GM21360 (cell line): ENCODE results near the gene NTSR1.

Experiments used
- ATAC-seq: cut with Tn5 transposase; IDR thresholded peaks from one replicate; pipeline ENCODE4 v1.9.1; 2021; ENCODE audit warnings: mild to moderate bottlenecking, moderate library complexity; ENCODE audit not compliant: unreplicated experiment

Gene NTSR1

DNA sequence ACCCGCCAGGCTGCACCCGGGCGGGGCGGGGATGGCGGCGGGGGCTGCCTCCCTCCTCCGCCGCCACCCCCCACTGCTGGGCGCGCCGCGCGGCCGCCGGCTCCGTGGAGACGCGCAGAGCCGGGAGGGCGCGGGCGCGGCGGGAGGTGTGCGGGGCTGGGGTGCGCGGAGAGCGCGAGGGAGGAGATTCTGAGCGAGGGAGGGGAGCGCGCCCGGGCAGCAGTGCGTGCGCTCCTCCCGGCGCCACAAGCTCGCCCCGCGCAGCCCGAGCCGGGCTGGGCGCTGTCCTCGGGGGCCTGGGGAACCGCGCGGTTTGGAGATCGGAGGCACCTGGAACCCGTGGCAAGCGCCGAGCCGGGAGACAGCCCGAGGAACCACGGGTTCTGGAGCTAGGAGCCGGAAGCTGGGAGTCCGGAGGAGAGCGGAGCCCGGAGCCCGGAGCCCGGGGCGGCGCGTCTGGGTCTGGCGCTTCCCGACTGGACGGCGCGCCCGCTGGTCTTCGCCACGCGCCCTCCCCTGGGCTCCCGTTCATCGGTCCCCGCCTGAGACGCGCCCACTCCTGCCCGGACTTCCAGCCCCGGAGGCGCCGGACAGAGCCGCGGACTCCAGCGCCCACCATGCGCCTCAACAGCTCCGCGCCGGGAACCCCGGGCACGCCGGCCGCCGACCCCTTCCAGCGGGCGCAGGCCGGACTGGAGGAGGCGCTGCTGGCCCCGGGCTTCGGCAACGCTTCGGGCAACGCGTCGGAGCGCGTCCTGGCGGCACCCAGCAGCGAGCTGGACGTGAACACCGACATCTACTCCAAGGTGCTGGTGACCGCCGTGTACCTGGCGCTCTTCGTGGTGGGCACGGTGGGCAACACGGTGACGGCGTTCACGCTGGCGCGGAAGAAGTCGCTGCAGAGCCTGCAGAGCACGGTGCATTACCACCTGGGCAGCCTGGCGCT lies at the start of gene NTSR1:
NTSR1 (plus strand) TSS at position 246 of the 946 bp plus-strand sequence; CDS start at position 618, 372 bp downstream.
- no peak for ATAC-seq

DNA sequence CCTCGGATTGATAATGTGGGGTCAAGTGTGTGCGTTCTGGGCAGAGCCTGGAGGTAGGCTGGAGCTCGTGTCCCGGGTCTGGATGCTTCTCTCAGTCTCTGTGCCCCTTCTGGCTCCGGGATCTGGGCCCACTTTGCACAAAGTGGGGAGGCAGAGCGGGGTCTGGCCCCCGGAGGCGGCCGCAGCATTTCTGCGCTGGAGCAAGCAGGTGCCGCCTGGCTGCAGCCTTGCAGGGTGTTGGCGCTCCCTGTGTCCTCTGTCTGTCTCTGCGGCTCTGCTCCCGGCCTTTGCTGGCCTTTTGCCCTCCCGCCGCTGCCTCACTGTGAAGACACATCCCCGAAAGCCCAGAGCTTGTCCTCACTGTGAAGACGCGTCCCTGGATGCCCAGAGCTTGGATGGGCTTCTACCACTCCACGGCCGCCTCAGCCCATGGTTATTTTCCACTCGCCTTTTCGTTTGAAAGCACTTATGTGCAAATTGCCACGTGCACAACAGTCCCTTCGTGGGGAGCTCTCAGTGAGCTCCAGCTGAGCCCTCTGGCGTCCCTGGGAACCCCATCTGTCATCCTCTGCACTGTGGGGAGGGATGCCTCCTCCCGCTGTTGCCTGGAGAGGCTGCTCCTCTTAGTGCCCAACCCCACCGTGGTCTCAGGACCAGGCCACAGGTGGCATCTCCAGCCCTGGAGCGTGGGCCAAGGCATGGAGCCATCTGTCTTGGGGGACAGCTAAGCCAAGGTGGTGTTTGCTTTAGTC lies 49.0 kb upstream of the NTSR1 start:
- no peak for ATAC-seq

DNA sequence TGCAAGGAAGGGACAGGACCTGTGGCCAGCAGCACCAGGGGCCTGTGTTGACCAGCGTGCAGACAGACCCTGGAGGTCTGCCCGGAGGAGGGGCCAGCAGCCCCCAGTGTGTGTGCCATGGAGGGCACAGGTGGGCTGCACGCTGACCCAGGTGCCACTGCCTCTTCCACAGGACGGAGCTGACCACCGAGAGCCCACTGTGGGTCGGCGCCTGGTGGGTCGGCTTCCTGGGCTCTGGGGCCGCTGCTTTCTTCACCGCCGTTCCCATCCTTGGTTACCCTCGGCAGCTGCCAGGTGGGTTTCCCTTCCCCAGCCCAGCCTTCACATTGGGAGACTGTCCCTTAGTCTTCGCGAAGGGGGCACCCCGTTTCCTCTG lies 48.4 kb upstream of the NTSR1 start:
- no peak for ATAC-seq

DNA sequence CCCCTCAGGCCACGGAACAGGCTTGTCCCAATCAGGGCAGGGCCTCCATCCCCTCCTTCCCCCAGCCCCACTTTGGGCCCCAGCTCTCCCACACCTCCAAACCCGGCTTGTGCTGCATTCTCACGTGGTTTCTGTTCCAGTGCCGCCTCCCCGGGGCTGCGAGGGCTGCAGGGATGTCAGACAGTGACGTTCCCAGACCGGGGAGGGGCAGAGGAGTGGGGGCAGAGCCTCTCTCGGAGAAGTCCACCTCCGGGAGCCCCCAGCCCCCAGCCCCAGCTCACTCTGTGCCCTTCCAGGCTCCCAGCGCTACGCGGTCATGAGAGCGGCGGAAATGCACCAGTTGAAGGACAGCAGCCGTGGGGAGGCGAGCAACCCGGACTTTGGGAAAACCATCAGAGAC lies 47.9 kb upstream of the NTSR1 start:
- no peak for ATAC-seq

DNA sequence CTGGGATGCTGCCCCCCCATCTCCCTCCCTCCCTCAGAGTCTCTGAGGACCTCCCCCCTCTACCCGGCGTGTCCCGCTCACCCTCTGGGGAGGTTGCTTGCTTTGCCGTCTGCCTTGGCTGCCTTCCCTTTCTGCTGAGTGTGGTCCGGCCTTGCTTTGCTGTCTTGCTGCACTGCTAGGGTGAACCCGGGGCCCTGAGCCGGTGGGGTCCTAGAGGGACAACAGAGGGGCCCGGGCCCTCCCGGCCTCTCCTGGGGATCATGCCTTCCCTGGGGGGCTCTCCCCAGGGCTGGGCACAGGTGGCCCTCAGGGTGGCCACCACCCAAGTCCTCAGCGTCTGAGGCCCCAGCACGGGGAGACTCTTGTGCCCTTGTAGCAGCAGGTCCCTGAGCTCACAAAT lies 47.0 kb upstream of the NTSR1 start:
- ATAC-seq: no peak

DNA sequence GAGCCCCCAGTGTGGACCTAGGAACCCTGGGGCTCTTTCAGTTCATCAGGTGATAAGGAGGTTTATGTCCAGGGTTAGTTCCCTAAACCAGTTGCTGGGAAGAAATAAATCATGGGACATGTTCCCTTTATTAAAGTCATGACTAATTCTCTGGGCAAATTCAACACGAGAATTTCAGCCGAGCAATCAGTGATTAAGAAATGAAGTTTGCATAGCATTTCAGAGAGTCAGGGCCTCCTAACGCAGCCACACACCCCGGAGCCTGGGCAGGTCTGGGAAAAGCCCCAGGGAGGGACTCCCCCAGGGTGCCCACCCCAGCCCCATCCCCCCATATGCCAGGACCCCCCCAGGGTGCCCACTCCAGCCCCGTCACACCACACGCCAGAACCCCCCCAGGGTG lies 46.2 kb upstream of the NTSR1 start:
- no peak for ATAC-seq

DNA sequence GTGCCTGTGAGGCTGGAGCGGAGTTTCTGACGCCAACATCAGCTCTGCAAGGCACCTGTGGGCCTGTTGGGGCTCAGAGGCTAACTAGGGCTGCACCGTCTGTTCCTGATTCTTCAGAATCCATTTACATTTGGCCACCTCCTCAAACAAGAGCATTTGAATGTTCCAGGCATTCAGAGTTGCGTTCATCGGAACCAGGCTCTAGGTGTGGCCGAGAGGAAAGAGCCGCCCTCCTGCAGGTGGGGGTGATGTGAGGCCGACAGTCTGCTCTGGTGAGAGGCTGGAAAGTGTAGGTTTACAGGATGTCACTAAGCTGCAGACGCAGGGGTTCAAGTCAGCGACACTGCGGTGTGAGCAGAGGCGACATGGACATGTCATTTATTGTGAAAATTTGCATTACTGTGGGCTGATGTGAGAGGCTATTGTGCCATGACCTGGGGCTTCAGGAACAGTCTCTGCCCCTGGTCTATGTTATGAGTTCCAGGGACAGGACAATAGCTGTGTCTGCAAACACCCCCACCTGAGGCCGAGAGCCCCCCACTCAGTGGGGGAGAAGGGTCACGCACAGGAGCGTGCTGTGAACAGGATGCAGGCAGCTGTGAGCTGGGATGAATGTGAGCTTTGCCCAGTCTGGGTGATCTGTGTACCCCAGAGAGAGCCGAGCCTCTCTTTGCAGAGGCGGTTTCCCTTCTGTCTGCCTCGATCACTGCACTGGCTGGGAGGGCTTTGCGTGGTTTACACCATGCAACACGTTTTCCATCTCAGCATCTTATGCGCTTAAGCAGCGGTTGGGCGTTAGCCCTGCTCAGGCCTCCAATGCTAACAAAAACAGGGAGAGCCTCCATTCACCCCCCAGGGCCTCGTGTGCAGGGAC lies 45.3 kb upstream of the NTSR1 start:
- no peak for ATAC-seq

DNA sequence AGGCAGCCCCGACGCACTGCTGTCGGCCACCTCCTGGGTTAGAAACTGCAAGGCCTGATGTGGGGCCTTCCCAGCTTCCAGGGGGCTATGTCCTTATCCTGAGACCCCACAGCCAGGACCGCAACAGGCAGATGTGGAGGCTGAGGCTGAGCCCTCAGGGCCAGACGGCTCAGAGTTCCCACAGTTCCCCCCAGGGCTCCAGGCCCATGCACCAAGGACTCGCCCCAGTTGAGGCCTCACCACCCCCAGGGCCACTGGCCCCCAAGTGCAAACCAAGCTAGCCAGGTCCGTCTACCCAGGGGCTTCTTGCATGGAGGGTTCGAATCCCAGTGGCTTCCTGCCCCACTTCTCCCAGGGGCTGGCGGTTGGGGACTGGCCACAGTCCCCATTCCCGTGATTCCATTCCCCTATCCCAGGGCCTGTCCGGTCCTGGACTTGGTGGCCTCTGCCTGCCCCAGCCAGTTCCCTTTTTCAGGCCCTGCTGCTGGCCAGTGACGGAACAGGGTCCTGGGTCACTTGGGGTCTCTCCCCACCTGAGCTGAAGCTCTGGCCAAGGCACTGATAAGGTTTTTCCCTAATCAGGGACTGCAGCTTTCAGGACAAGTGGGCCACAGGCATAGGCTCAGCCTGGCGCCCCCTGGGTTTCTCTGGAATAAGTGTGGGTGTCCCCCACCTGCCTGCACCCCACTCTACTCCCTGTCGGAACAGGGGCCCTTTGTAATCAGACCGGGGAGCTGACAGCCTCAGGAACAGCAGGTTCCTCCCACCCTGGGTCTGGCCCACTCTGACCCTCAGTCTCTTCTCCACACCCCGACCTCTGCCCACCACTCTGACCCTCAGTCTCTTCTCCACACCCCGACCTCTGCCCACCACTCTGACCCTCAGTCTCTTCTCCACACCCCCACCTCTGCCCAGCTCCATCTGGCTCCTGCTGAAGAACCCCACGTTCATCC lies 44.3 kb upstream of the NTSR1 start:
- ATAC-seq: no peak

DNA sequence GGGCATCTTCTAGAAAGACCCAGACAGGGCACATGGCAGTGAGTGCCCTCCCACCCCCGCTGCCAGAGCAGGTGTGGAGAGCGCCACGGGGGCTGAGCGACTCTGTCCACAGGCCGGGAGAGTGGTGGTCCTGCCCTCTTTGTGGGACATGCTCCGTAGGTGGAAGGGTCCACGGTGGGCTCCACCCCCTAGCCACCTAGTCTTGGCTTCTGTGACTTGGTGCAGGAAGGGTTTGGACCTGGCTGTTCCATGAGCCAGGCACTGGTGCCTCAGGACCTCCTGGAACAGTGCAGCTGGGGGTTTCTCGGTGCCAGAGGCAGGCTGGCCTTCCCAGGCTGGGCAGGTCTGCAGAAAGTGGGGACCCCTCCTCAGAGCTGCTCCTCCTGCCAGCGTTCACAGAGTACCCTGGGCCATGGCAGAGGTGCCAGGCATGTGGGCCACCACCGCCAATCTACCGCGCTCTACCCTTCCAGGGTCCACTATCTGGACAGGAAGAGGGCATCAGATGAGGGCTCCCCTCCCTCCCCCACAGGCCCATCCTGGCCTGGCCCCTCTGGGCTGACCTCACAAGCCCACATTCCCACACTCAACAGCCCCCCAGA lies 43.4 kb upstream of the NTSR1 start:
- ATAC-seq: no peak

DNA sequence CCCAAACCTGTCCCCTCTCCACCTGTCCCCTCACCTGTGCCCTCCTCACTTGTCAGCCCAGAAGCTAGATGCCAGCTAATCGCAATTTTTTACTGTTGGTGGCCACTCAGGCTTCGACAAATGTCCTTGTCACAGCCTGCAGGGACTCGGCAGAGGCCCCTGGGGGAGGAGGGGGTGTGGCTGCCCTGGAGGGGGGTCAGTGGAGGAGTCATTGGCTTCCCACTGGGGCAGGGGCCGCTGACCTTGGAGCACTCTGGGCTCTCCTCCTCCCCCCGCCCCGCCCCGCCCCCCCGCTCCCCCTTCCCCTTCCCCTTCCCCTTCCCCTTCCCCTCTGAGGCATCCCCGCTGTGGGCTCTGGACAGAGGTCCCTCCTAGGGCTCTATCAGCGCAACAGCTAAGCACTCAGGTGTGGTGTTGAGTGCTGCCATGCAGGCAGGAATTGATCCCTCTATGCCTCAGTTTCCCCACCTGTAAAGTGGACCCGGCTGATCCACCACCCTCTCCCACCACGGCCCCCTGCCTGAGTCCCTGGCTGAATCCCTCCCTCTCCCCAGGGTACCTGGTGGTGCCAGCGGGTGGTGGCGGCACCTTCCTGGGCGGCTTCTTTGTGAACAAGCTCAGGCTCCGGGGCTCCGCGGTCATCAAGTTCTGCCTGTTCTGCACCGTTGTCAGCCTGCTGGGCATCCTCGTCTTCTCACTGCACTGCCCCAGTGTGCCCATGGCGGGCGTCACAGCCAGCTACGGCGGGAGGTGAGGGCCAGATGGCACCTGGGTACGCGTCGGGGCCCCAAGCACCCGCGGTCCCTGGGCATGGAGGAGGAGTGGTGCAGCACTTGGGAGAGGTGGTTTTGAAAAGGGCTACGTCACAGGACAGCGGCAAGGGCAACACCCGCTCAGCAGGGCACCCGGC lies 42.6 kb upstream of the NTSR1 start:
- no peak for ATAC-seq

DNA sequence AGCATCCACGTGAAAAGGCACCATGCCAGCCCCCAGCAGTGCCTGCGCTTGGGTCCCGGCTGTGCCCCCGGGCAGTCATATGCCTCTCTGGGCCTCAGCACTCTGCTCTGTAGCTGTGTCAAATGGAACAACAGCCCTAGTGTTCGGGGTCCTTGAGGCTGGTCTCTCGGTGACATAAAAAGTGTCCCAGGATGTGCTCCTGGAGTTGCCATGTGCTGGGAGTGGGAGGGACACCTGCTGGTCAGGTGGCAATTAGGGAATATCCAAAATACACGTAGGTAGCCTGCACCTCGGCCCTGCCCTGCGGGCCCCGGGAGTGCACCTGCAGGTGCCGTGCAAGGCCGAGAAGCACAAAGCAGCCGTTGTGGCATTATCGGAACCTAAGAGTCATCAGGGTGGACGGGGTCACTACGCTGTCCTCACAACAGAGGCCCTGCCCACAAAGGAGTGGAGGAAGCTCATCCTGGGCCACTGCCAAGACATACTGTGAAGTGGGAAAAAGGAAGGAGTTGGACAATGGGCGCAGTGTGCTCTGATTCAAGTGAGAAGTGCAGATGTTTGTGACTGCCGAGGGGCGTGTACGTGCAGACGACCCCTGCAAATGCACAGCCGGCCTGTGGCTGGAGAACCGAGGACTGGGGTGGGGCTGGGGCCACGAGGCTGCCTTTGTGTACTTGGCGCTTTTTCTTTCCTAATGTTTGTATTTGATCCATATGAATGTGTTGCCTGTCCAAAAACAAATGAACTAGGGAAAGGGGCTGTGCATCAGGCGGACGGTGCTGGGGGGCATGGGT lies 41.7 kb upstream of the NTSR1 start:
- ATAC-seq: no peak

DNA sequence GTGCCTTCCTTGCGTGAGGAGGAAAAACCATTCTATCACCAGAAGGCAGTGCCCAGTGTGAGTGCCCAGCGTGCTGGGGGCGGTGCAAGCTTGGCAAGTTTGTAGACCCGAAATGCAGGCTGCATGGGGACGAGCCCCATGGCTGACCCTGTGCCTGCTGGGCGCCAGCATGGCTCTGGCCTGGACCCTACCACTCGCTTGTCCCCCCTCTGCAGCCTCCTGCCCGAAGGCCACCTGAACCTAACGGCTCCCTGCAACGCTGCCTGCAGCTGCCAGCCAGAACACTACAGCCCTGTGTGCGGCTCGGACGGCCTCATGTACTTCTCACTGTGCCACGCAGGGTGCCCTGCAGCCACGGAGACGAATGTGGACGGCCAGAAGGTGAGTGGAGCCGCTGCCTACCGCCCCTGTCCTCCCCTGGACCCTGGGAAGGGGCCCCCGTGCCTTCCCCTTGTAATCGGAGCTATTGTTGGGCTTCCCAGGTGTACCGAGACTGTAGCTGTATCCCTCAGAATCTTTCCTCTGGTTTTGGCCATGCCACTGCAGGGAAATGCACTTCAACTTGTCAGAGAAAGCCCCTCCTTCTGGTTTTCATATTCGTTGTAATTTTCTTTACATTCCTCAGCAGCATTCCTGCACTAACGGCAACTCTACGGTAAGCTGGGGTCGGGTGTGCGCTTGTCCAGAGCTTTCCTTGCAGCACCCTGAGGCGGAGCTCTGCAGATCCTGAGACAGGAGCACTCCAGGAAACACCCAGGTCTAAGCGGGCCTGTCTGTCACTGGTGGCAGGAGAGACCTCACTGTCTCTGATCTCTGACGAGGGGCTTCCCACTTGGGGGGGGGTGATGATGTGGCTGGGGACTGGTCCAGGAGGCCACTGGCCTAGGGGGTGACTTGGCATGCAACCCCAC lies 40.9 kb upstream of the NTSR1 start:
- no peak for ATAC-seq

DNA sequence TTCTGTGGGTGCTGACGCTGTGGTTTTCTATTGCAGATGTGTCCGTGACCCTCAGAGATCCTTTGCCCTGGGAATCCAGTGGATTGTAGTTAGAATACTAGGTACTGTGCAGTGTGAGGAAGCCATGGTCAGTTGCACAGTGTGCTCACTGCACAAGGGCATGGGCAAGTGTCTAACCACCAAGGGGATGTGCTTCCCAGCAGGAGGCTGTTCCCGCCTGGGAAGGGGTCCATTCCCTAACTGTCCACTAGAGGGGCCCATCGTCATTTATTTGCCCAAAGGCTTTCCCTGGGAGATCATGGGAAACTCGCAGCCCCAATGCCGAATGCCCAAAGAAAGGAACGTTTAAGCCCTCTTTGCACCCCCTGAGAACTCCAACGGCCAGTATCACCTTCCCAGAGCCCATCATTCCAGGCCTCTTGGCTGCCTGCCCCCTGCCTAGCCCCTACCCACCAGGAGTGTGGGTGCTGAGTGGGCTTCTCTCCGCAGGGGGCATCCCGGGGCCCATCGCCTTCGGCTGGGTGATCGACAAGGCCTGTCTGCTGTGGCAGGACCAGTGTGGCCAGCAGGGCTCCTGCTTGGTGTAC lies 40.1 kb upstream of the NTSR1 start:
- ATAC-seq: no peak

DNA sequence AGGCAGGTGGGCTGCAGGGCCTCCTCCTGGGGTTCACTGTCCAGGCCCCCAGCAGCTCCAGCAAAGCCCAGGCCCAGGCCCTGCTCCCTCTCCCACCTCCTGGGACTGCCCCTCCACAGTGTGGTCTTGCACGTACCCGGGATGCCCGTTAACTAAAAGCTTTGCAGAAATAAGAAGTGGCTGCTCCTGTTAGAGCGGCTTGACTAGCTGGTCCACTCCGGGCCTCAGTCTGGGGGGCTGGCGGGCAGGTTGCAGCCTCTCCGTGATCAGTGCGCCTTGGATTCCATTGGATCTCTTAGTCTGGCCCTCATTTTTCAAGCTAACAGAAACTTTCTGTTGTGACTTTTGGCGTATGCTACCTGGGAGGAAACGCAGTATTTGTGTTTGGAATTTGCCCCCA lies 39.4 kb upstream of the NTSR1 start:
- ATAC-seq: no peak

DNA sequence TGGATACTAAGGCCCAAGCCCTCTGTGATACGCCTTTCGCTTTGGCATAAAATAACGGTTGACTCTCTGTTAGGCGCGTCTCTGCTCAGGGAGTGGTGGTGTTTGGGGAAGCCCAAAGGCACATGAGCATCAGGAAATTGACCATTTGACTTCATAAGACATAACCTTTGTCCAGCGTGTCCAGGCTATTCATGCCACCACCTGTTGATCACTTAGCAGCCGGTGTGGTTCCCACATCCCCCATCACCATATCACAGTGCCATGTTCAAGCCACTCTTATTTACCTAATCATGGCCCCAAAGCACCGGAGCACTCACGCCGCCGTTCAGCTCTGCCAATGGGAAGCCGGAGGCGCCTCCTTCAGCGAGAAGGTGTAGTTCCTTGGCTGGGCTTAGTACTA lies 38.5 kb upstream of the NTSR1 start:
- ATAC-seq: no peak

DNA sequence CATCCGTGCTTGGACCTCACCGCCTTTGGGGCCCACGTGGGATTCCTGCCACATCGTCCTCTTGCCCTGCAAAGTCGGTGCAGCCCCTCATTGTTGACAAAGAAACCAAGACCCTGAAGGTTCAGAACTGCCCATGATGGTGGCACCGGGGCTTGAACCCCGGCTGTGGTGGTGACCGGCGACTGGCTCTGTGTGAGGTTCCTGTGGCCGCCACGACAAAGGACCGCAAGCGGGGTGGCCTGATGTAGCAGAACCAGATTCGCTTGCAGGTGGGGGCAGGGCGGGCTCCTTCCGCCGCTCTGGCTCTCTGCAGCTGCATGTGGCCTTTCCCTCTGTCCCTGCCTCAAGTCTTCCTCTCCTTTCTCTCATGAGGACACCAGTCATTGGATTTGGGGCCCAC lies 37.6 kb upstream of the NTSR1 start:
- no peak for ATAC-seq
